Fibroblast of lung (primary cell): ENCODE measurements around the gene SEMA5B. TPM values are rescaled to one million over a fixed set of nuclear protein-coding genes. Genes with fewer than 3 reads are reported as not detected.

Experiments
- DNase-seq, 2 donors: peaks; one replicate each; pipeline versions ENCODE4 v3.0.0 to v3.0.0-alpha.2; 2010; ENCODE audit warnings: low read depth in 2 of 2
- H2AFZ ChIP-seq: 2 replicates; pipeline ENCODE4 v1.5.1; 2012; ENCODE audit warnings: low read length, control low read depth, inconsistent platforms
- H3K27ac ChIP-seq: 2 replicates; pipeline ENCODE4 v1.5.1; 2011; ENCODE audit warnings: low read length, control low read depth; ENCODE audit not compliant: insufficient read depth
- H3K27me3 ChIP-seq: 2 replicates; pipeline ENCODE4 v1.5.1; 2011; ENCODE audit warnings: mild to moderate bottlenecking, low read length; ENCODE audit not compliant: control insufficient read depth, insufficient read depth
- H3K36me3 ChIP-seq: 2 replicates; pipeline ENCODE4 v1.5.1; 2011; ENCODE audit warnings: low read length; ENCODE audit not compliant: control insufficient read depth, insufficient read depth
- H3K4me1 ChIP-seq: 2 replicates; pipeline ENCODE4 v1.5.1; 2011; ENCODE audit warnings: low read length; ENCODE audit not compliant: control insufficient read depth, insufficient read depth; ENCODE audit errors: extremely low read depth
- H3K4me2 ChIP-seq: 2 replicates; pipeline ENCODE4 v1.5.1; 2011; ENCODE audit warnings: low read length, control low read depth; ENCODE audit not compliant: insufficient read depth; ENCODE audit errors: extremely low read depth
- H3K4me3 ChIP-seq, 4 experiments: fragments of 200-600 bp in 1 of 4; sonication (generic) in 1 of 4; replicated peaks in 1 of 4; 2 replicates each; pipeline ENCODE4 v1.5.1; 2011 to 2016; ENCODE audit warnings: low read length in 4 of 4, low read depth in 3 of 4, mild to moderate bottlenecking in 3 of 4, control low read depth in 2 of 4, inconsistent platforms in 1 of 4, mixed read lengths in 1 of 4; ENCODE audit not compliant: insufficient read depth in 1 of 4; ENCODE audit errors: control extremely low read depth in 1 of 4
- H3K79me2 ChIP-seq: 2 replicates; pipeline ENCODE4 v1.5.1; 2012; ENCODE audit warnings: mild to moderate bottlenecking, low read length, inconsistent platforms; ENCODE audit not compliant: control insufficient read depth, insufficient read depth
- H3K9ac ChIP-seq: 2 replicates; pipeline ENCODE4 v1.5.1; 2011; ENCODE audit warnings: mild to moderate bottlenecking, low read length, control low read depth; ENCODE audit not compliant: insufficient read depth
- H3K9me3 ChIP-seq: 2 replicates; pipeline ENCODE4 v1.5.1; 2012; ENCODE audit warnings: low read depth, low read length; ENCODE audit not compliant: control insufficient read depth, insufficient read depth
- H4K20me1 ChIP-seq: 2 replicates; pipeline ENCODE4 v1.5.1; 2011; ENCODE audit warnings: low read length; ENCODE audit not compliant: control insufficient read depth, insufficient read depth; ENCODE audit errors: extremely low read depth
- EZH2 ChIP-seq: IDR thresholded peaks from 2 replicates; pipeline ENCODE4 v1.5.1; 2012; ENCODE audit warnings: low read length, control low read depth, mild to moderate bottlenecking; ENCODE audit errors: missing control alignments
- polyA plus RNA-seq, 2 donors: library from polyadenylated mRNA; depleted of rRNA in 1 of 2; stranded (reverse) in 1 of 2; unstranded in 1 of 2; fragments of >200 nt; gene quantifications; 2 replicates each; pipeline ENCODE4 v1.2.1, GENCODE V29; 2011 to 2012; ENCODE audit warnings: missing spikeins in 1 of 2
- total RNA-seq: library from RNA; depleted of rRNA; stranded (reverse); fragments of >200 nt; gene quantifications from 2 replicates; pipeline ENCODE4 v1.2.1, GENCODE V29; 2014
- TF ChIP-seq, protein P1 (sequence below), 2 donors: IDR thresholded peaks in 1 of 2; conservative IDR thresholded peaks in 1 of 2; 1 replicate in 1 of 2; 2 replicates in 1 of 2; pipeline ENCODE4 v1.5.1; 2011 to 2012; ENCODE audit warnings: low read length in 2 of 2, control low read depth in 1 of 2, inconsistent platforms in 1 of 2, low read depth in 1 of 2, mild to moderate bottlenecking in 1 of 2

SEMA5B gene
- total and polyA plus RNA-seq, 2 donors (not counting 1 experiment from before 2014, with no cell fraction given), result not detected

DNA sequence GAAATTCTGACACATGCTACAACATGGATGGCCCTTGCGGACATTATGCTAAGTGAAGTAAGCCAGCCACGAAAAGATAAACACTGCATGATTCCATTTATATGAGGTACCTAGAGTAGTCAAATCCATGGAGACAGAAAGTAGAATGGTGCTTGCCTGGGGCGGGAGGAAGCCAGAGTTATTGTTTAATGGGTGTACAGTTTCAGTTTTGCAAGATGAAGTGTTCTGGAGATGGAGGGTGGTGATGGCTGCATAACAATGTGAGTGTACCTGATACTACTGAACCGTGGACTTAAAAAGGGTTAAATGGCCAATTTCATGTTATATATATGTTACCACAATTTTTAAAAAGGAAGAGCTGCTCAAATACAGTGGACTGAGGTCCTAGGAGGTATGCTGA lies 66.9 kb downstream of the SEMA5B start:
- no peaks in the 10 kb centered on the region for H3K79me2 ChIP-seq
- no peaks in the 10 kb centered on the region for H3K9me3 ChIP-seq
- no peak for DNase-seq
- no peak overlapping the region for H3K4me2 ChIP-seq
- no peak for TF ChIP-seq EZH2
- TF ChIP-seq, protein P1, sequence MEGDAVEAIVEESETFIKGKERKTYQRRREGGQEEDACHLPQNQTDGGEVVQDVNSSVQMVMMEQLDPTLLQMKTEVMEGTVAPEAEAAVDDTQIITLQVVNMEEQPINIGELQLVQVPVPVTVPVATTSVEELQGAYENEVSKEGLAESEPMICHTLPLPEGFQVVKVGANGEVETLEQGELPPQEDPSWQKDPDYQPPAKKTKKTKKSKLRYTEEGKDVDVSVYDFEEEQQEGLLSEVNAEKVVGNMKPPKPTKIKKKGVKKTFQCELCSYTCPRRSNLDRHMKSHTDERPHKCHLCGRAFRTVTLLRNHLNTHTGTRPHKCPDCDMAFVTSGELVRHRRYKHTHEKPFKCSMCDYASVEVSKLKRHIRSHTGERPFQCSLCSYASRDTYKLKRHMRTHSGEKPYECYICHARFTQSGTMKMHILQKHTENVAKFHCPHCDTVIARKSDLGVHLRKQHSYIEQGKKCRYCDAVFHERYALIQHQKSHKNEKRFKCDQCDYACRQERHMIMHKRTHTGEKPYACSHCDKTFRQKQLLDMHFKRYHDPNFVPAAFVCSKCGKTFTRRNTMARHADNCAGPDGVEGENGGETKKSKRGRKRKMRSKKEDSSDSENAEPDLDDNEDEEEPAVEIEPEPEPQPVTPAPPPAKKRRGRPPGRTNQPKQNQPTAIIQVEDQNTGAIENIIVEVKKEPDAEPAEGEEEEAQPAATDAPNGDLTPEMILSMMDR (conservative IDR thresholded peaks at IDR 0.05 in 1 of 2, IDR thresholded peaks at IDR 0.05 in 1 of 2; ENCODE audit: low read depth in 1 of 2, low read length in 2 of 2), result no peak
- no peak overlapping the region for H2AFZ ChIP-seq
- H3K36me3 ChIP-seq, result no peaks in the 10 kb centered on the region
- H3K27ac ChIP-seq, result no peak overlapping the region
- H3K9ac ChIP-seq, result no peak overlapping the region
- H3K4me1 ChIP-seq, result no peaks in the 10 kb centered on the region
- peaks cover 48% of the 10 kb centered on the region for H3K27me3 ChIP-seq
- H3K4me3 ChIP-seq, result no peak overlapping the region
- no peaks in the 10 kb centered on the region for H4K20me1 ChIP-seq

- no peak for TF ChIP-seq EZH2
- TF ChIP-seq, protein P1 (conservative IDR thresholded peaks at IDR 0.05 in 1 of 2, IDR thresholded peaks at IDR 0.05 in 1 of 2; ENCODE audit: low read depth in 1 of 2, low read length in 2 of 2), result no peak
- Histone ChIP-seq H3K79me2 (no peaks in the 10 kb centered on the region), H3K4me3 (no peak overlapping the region), H3K36me3 (no peaks in the 10 kb centered on the region), H3K9ac (no peak overlapping the region), H3K9me3 (no peaks in the 10 kb centered on the region), H3K4me2 (no peak overlapping the region), H3K27ac (no peak overlapping the region), H4K20me1 (no peaks in the 10 kb centered on the region), H3K4me1 (no peaks in the 10 kb centered on the region), H3K27me3 (peaks cover 38% of the 10 kb centered on the region), H2AFZ (no peak overlapping the region)
- no peak for DNase-seq
Observed at GRCh38 chr3:122959339-122959738, 68.2 kb downstream of the SEMA5B start.

- Histone ChIP-seq H3K9ac (no peak overlapping the region), H3K36me3 (no peaks in the 10 kb centered on the region), H3K4me3 (no peak overlapping the region), H3K4me1 (no peaks in the 10 kb centered on the region), H3K4me2 (no peak overlapping the region), H3K27ac (no peak overlapping the region), H3K9me3 (no peaks in the 10 kb centered on the region), H3K79me2 (no peaks in the 10 kb centered on the region), H3K27me3 (peaks cover 29% of the 10 kb centered on the region), H2AFZ (no peak overlapping the region), H4K20me1 (no peaks in the 10 kb centered on the region)
- TF ChIP-seq EZH2, result no peak
- TF ChIP-seq, protein P1 (conservative IDR thresholded peaks at IDR 0.05 in 1 of 2, IDR thresholded peaks at IDR 0.05 in 1 of 2; ENCODE audit: low read depth in 1 of 2, low read length in 2 of 2), result no peak
- peak in 1 of 2 donors; percentile 29 for DNase-seq
Observed at GRCh38 chr3:122957707-122958689, 69.6 kb downstream of the SEMA5B start.
